GM23338 (cell line): ENCODE data around the gene PLAAT3.

Experiments
- CREB1 ChIP-seq: fragments of 250-450 bp; sonication (Bioruptor Pico); IDR thresholded peaks from 2 replicates; pipeline ENCODE4 v1.5.0; 2020; ENCODE audit warnings: low read depth, mild to moderate bottlenecking, moderate library complexity
- EZH2 ChIP-seq: fragments of 200-600 bp; sonication (generic); IDR thresholded peaks from one replicate; pipeline ENCODE4 v1.8.0; 2017; ENCODE audit warnings: antibody characterized with exemption, mild to moderate bottlenecking, low read depth; ENCODE audit not compliant: unreplicated experiment
- EZH2phosphoT487 ChIP-seq: fragments of 200-600 bp; sonication (generic); IDR thresholded peaks from one replicate; pipeline ENCODE4 v1.8.1; 2018; ENCODE audit warnings: antibody characterized with exemption; ENCODE audit not compliant: unreplicated experiment
- JUNB ChIP-seq: IDR thresholded peaks from one replicate; pipeline ENCODE4 v1.6.1; 2016; ENCODE audit warnings: antibody characterized with exemption; ENCODE audit not compliant: unreplicated experiment
- POLR2AphosphoS5 ChIP-seq: IDR thresholded peaks from 2 replicates; pipeline ENCODE4 v1.6.1; 2016; ENCODE audit warnings: antibody characterized with exemption, low read depth
- STAT1 ChIP-seq: IDR thresholded peaks from one replicate; pipeline ENCODE4 v1.6.1; 2016; ENCODE audit warnings: antibody characterized with exemption; ENCODE audit not compliant: unreplicated experiment
- ZNF114 ChIP-seq: fragments of 250-450 bp; sonication (Bioruptor Pico); IDR thresholded peaks from 2 replicates; pipeline ENCODE4 v1.5.0; 2020; ENCODE audit warnings: mild to moderate bottlenecking, moderate library complexity
- TF ChIP-seq, protein P1 (sequence below): IDR thresholded peaks from 2 replicates; pipeline ENCODE4 v1.6.1; 2016; ENCODE audit warnings: antibody characterized with exemption
- TF ChIP-seq, protein P2 (sequence below): IDR thresholded peaks from one replicate; pipeline ENCODE4 v1.6.1; 2018; ENCODE audit warnings: antibody characterized with exemption; ENCODE audit not compliant: unreplicated experiment
- TF ChIP-seq, protein P3 (sequence below), 2 experiments: fragments of 200-600 bp in 1 of 2; sonication (generic) in 1 of 2; conservative IDR thresholded peaks; 2 replicates each; pipeline versions ENCODE4 v1.5.1 to v1.6.1; 2016 to 2017; ENCODE audit warnings: antibody characterized with exemption in 2 of 2, low read depth in 2 of 2, mild to moderate bottlenecking in 2 of 2, moderate library complexity in 1 of 2

DNA sequence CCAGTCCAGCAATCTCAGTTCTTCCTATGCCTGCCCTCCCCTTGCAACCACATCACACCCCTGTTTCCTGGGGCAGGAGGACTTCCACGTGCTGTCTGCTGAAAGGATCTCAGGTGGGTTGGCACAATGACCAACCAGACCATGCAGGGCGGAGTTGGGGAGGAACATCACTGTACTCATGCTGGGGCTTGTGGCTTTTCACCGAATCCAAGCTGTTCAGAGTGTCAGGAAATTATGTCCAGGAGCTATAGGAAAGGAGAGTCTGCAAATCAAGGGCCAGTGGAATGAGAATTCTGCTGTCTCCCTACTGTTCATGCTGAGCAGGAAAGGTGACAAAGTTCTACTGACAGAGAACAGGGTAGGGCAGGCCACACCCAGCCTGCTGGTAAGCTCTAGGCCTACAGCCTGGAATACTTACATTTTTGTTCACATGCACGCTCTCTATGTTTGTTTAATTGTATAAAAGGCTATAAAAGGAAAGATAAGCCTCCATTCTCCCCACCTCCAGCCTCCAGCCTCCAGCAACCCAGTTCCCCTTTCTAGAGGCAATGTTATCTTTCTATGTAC is 49.4 kb downstream of the PLAAT3 start:
- TF ChIP-seq, protein P1, sequence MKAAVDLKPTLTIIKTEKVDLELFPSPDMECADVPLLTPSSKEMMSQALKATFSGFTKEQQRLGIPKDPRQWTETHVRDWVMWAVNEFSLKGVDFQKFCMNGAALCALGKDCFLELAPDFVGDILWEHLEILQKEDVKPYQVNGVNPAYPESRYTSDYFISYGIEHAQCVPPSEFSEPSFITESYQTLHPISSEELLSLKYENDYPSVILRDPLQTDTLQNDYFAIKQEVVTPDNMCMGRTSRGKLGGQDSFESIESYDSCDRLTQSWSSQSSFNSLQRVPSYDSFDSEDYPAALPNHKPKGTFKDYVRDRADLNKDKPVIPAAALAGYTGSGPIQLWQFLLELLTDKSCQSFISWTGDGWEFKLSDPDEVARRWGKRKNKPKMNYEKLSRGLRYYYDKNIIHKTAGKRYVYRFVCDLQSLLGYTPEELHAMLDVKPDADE = no peak
- TF ChIP-seq, protein P2, sequence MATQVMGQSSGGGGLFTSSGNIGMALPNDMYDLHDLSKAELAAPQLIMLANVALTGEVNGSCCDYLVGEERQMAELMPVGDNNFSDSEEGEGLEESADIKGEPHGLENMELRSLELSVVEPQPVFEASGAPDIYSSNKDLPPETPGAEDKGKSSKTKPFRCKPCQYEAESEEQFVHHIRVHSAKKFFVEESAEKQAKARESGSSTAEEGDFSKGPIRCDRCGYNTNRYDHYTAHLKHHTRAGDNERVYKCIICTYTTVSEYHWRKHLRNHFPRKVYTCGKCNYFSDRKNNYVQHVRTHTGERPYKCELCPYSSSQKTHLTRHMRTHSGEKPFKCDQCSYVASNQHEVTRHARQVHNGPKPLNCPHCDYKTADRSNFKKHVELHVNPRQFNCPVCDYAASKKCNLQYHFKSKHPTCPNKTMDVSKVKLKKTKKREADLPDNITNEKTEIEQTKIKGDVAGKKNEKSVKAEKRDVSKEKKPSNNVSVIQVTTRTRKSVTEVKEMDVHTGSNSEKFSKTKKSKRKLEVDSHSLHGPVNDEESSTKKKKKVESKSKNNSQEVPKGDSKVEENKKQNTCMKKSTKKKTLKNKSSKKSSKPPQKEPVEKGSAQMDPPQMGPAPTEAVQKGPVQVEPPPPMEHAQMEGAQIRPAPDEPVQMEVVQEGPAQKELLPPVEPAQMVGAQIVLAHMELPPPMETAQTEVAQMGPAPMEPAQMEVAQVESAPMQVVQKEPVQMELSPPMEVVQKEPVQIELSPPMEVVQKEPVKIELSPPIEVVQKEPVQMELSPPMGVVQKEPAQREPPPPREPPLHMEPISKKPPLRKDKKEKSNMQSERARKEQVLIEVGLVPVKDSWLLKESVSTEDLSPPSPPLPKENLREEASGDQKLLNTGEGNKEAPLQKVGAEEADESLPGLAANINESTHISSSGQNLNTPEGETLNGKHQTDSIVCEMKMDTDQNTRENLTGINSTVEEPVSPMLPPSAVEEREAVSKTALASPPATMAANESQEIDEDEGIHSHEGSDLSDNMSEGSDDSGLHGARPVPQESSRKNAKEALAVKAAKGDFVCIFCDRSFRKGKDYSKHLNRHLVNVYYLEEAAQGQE = no peak
- TF ChIP-seq, protein P3, sequence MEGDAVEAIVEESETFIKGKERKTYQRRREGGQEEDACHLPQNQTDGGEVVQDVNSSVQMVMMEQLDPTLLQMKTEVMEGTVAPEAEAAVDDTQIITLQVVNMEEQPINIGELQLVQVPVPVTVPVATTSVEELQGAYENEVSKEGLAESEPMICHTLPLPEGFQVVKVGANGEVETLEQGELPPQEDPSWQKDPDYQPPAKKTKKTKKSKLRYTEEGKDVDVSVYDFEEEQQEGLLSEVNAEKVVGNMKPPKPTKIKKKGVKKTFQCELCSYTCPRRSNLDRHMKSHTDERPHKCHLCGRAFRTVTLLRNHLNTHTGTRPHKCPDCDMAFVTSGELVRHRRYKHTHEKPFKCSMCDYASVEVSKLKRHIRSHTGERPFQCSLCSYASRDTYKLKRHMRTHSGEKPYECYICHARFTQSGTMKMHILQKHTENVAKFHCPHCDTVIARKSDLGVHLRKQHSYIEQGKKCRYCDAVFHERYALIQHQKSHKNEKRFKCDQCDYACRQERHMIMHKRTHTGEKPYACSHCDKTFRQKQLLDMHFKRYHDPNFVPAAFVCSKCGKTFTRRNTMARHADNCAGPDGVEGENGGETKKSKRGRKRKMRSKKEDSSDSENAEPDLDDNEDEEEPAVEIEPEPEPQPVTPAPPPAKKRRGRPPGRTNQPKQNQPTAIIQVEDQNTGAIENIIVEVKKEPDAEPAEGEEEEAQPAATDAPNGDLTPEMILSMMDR (conservative IDR thresholded peaks at IDR 0.05; ENCODE audit: low read depth in 2 of 2) = no peak
- TF ChIP-seq STAT1 (no peak), CREB1 (CRISPR knock-in tag) (no peak), JUNB (no peak), POLR2AphosphoS5 (no peak), EZH2phosphoT487 (no peak), EZH2 (no peak), ZNF114 (CRISPR knock-in tag) (no peak)
